ENCODE results near the gene ADNP2.
A peak's percentile ranks its signal among the peaks of the same experiment; 100 is the strongest.

ADNP2 gene, protein sequence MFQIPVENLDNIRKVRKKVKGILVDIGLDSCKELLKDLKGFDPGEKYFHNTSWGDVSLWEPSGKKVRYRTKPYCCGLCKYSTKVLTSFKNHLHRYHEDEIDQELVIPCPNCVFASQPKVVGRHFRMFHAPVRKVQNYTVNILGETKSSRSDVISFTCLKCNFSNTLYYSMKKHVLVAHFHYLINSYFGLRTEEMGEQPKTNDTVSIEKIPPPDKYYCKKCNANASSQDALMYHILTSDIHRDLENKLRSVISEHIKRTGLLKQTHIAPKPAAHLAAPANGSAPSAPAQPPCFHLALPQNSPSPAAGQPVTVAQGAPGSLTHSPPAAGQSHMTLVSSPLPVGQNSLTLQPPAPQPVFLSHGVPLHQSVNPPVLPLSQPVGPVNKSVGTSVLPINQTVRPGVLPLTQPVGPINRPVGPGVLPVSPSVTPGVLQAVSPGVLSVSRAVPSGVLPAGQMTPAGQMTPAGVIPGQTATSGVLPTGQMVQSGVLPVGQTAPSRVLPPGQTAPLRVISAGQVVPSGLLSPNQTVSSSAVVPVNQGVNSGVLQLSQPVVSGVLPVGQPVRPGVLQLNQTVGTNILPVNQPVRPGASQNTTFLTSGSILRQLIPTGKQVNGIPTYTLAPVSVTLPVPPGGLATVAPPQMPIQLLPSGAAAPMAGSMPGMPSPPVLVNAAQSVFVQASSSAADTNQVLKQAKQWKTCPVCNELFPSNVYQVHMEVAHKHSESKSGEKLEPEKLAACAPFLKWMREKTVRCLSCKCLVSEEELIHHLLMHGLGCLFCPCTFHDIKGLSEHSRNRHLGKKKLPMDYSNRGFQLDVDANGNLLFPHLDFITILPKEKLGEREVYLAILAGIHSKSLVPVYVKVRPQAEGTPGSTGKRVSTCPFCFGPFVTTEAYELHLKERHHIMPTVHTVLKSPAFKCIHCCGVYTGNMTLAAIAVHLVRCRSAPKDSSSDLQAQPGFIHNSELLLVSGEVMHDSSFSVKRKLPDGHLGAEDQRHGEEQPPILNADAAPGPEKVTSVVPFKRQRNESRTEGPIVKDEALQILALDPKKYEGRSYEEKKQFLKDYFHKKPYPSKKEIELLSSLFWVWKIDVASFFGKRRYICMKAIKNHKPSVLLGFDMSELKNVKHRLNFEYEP

GRCh38 chr18:80108739-80109675 is at the start of gene ADNP2:
TSS of gene ADNP2 (plus strand) at chr18:80109262. CDS start at chr18:80117543, 8,281 bp downstream.
- no peak for TF ChIP-seq CTCF (IDR thresholded peaks at IDR 0.05; ENCODE audit: unreplicated experiment in 3 of 3)
- H3K27ac Mint-ChIP-seq, result peak within 1 kb of the TSS; percentile 89 to 92 (median 92)
- H3K9me3 Mint-ChIP-seq, result peaks cover 3% of the 10 kb centered on the region

DNA sequence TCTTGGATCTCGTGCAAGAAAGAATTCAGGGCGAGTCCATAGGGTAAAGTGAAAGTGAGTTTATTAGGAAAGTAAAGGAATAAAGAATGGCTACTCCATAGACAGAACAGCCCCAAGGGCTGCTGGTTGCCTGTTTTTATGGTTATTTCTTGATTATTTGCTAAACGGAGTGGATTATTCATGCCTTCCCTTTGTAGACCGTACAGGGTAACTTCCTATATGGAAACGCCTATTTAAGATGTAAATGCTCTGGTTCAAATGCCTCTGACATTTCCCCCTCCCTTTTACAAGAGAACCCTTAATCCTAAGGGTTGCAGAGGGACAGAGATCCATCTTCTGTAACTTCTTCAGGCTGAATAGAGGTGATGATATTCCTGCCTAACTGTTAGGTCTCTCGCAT is 49.1 kb upstream of the ADNP2 start:
- Mint-ChIP-seq H3K9me3 (peaks cover 61% of the 10 kb centered on the region), H3K27me3 (ENCODE audit: low read depth) (no peaks in the 10 kb centered on the region), H3K4me3 (no peak overlapping the region), H3K36me3 (ENCODE audit: low read depth) (peaks cover 46% of the 10 kb centered on the region), H3K27ac (no peak overlapping the region), H3K4me1 (no peaks in the 10 kb centered on the region)
- no peak for TF ChIP-seq CTCF (IDR thresholded peaks at IDR 0.05; ENCODE audit: unreplicated experiment in 3 of 3)

More at GRCh38 chr18:80108739-80109675, at the start of gene ADNP2:
- peaks cover 37% of the 10 kb centered on the region for H3K4me1 Mint-ChIP-seq
- peak within 1 kb of the TSS; percentile 82 to 87 (median 86) for H3K4me3 Mint-ChIP-seq
- no peaks in the 10 kb centered on the region for H3K27me3 Mint-ChIP-seq (ENCODE audit: low read depth)
- peaks cover 4% of the 10 kb centered on the region for H3K36me3 Mint-ChIP-seq (ENCODE audit: low read depth)

DNA sequence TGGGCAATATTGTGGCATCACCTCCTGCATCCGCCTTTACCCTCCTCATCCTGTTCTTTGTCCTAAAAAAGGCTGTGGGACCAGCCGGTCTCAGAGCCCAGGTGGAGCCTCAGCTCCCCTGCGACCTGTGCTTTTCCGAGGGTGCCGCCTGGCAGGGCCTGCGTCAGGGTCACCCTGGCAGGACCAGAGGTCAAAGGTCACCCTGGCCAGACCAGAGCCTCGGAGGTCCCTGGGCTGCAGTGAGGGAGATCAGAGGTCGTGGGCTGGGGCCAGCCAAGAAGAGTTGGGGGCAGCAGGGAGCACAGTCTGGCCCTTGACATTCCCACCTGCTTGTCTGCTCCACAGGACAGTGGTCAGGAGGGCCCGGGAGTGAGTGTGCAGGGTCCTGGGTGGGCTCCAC is 43.4 kb upstream of the ADNP2 start:
- Mint-ChIP-seq H3K36me3 (ENCODE audit: low read depth) (peaks cover 23% of the 10 kb centered on the region), H3K27ac (no peak overlapping the region)

DNA sequence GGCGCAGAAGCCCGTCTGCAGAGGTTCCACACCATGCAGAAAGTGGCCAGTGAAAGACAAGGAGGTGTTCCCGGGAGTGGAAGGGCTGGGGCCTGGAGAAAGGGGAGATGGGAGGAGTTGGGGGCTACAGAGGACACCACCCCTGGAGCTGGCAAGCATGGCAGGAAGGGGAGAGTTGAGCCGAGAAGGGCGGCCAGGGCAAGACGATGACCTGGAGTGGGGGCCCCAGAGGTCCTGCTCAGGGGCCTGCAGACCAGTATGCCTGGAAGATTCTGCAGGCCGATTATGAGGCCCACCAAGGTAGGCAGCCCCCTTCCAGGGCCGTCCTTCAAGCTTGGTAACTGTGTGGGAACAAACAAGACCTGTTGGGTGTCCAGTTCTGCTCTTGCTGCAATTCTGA is 41.7 kb upstream of the ADNP2 start:
- H3K36me3 Mint-ChIP-seq (ENCODE audit: low read depth), result peaks cover 20% of the 10 kb centered on the region
- no peak overlapping the region for H3K27ac Mint-ChIP-seq
- H3K9me3 Mint-ChIP-seq, result peaks cover 13% of the 10 kb centered on the region
- H3K4me1 Mint-ChIP-seq, result no peaks in the 10 kb centered on the region
- no peak for TF ChIP-seq CTCF (IDR thresholded peaks at IDR 0.05; ENCODE audit: unreplicated experiment in 3 of 3)
- no peak overlapping the region for H3K4me3 Mint-ChIP-seq
- no peaks in the 10 kb centered on the region for H3K27me3 Mint-ChIP-seq (ENCODE audit: low read depth)

More for the DNA sequence above, 43.4 kb upstream of the ADNP2 start:
- TF ChIP-seq CTCF (IDR thresholded peaks at IDR 0.05; ENCODE audit: unreplicated experiment in 3 of 3), result no peak
- H3K27me3 Mint-ChIP-seq (ENCODE audit: low read depth), result no peaks in the 10 kb centered on the region
- H3K4me1 Mint-ChIP-seq, result no peaks in the 10 kb centered on the region
- H3K4me3 Mint-ChIP-seq, result no peak overlapping the region
- H3K9me3 Mint-ChIP-seq, result peaks cover 22% of the 10 kb centered on the region

- Mint-ChIP-seq H3K36me3 (ENCODE audit: low read depth) (peaks cover 20% of the 10 kb centered on the region), H3K9me3 (peaks cover 8% of the 10 kb centered on the region), H3K27ac (no peak overlapping the region), H3K4me3 (no peak overlapping the region), H3K27me3 (ENCODE audit: low read depth) (no peaks in the 10 kb centered on the region), H3K4me1 (no peaks in the 10 kb centered on the region)
- no peak for TF ChIP-seq CTCF (IDR thresholded peaks at IDR 0.05; ENCODE audit: unreplicated experiment in 3 of 3)
Measured at GRCh38 chr18:80067897-80068296, 41.2 kb upstream of the ADNP2 start.

Data from nephron (organoid).